22Rv1 (cell line): ENCODE data around the gene BCL11B.

Experiments used
- ZFX ChIP-seq: fragments of 450-650 bp; IDR thresholded peaks from 2 replicates; pipeline ENCODE4 v1.6.1; 2017; ENCODE audit warnings: antibody characterized with exemption, borderline replicate concordance
- TF ChIP-seq, protein P1 (sequence below): fragments of 450-650 bp; IDR thresholded peaks from 2 replicates; pipeline ENCODE4 v1.5.1; 2017; ENCODE audit warnings: mild to moderate bottlenecking

DNA sequence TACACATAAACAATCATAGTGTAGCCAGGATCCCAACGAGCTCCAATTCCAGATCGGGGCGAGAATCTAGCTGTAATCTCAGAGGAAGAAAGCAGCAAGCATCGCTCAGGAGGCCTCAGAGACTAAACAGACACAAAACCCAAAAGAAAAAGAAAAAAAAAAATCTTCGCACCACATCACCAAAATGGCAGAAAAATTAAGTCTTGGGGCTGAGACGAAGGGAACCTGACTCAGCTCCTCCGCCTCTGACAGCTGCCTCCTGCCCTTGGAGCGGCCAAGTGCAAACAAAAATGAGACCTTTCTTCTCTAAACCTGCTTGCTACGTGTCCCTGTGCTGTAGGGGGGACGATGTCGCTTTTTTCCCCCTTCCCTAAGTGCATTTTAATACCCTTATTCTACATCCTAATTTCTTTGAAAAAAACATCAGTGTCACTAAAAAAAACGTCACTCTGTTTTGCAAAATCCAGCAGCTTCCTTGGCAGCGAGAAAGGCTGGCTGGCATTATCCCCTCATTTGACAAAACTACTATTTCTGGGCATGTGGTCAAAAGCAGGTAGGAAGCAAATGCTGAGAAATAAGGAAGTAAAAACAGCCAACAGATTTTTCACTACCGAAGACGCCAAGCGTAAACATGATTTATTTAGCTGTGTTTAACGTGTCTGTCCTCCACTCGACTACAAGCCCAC lies 30.5 kb downstream of the BCL11B start:
- TF ChIP-seq, protein P1, sequence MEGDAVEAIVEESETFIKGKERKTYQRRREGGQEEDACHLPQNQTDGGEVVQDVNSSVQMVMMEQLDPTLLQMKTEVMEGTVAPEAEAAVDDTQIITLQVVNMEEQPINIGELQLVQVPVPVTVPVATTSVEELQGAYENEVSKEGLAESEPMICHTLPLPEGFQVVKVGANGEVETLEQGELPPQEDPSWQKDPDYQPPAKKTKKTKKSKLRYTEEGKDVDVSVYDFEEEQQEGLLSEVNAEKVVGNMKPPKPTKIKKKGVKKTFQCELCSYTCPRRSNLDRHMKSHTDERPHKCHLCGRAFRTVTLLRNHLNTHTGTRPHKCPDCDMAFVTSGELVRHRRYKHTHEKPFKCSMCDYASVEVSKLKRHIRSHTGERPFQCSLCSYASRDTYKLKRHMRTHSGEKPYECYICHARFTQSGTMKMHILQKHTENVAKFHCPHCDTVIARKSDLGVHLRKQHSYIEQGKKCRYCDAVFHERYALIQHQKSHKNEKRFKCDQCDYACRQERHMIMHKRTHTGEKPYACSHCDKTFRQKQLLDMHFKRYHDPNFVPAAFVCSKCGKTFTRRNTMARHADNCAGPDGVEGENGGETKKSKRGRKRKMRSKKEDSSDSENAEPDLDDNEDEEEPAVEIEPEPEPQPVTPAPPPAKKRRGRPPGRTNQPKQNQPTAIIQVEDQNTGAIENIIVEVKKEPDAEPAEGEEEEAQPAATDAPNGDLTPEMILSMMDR: no peak
- no peak for TF ChIP-seq ZFX
